Kidney epithelial cell (primary cell): Measurements from ENCODE around the gene ERCC3. TPM values are rescaled to one million over a fixed set of nuclear protein-coding genes. Genes with fewer than 3 reads are reported as not detected.
"Not testable (repeated sequence)": the region's sequence is repeated elsewhere in the genome, so short reads cannot be mapped to it uniquely, and the experiment has no call there.

ENCODE experiments used
- DNase-seq: peaks from one replicate; pipeline ENCODE4 v3.0.0-alpha.2; 2010; ENCODE audit warnings: low read depth
- H3K27me3 ChIP-seq: 2 replicates; pipeline ENCODE4 v1.6.0; 2011; ENCODE audit warnings: low read length; ENCODE audit not compliant: control insufficient read depth, insufficient read depth
- H3K36me3 ChIP-seq: 2 replicates; pipeline ENCODE4 v1.5.1; 2011; ENCODE audit warnings: low read length; ENCODE audit not compliant: control insufficient read depth, insufficient read depth
- H3K4me3 ChIP-seq: 2 replicates; pipeline ENCODE4 v1.5.1; 2011; ENCODE audit warnings: low read depth, mild to moderate bottlenecking, control low read depth, low read length
- CTCF ChIP-seq: IDR thresholded peaks from 2 replicates; pipeline ENCODE4 v1.5.1; 2011; ENCODE audit warnings: mild to moderate bottlenecking, moderate library complexity, low read length, control low read depth, inconsistent platforms; ENCODE audit not compliant: insufficient read depth, poor library complexity, severe bottlenecking
- total RNA-seq: library from RNA; depleted of rRNA; stranded (reverse); fragments of >200 nt; gene quantifications from 2 replicates; pipeline ENCODE4 v1.2.3, GENCODE V29; 2015

The ERCC3 gene
- total RNA-seq, 1 donor from 2014 or later: 31.5 TPM

DNA sequence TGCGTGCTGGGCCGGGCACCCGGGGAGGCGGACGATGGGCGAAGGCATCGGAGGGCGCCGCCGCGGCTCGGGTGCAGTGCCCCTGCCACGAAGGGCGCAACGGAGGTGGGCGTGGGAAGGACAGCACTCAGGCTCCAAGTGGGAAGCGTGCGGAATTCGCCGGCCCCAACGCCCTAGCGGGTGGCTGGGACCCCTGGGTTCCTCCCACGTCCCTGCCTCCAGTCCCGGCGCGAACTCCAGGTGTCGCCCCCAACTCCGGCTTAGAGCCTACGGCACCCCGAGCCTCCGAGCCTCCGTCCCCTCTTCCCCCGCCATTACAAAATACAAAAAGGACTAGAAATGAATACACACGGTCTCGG is 75.2 kb downstream of the ERCC3 start:
- no peak for TF ChIP-seq CTCF
- H3K4me3 ChIP-seq: peak overlapping the region; percentile 81
- no peaks in the 10 kb centered on the region for H3K36me3 ChIP-seq
- DNase-seq: no peak
- H3K27me3 ChIP-seq: peaks cover 2% of the 10 kb centered on the region

- TF ChIP-seq CTCF: no peak
- peak; percentile 68 for DNase-seq
- Histone ChIP-seq H3K36me3 (no peaks in the 10 kb centered on the region), H3K27me3 (peaks cover 2% of the 10 kb centered on the region), H3K4me3 (no peak overlapping the region)
These were observed 76.2 kb downstream of the ERCC3 start for GRCh38 chr2:127217470-127218325.

GRCh38 chr2:127216593-127216992 is 77.4 kb downstream of the ERCC3 start:
- no peak for TF ChIP-seq CTCF
- Histone ChIP-seq H3K4me3 (no peak overlapping the region), H3K27me3 (peaks cover 2% of the 10 kb centered on the region), H3K36me3 (no peaks in the 10 kb centered on the region)
- no peak for DNase-seq

DNA sequence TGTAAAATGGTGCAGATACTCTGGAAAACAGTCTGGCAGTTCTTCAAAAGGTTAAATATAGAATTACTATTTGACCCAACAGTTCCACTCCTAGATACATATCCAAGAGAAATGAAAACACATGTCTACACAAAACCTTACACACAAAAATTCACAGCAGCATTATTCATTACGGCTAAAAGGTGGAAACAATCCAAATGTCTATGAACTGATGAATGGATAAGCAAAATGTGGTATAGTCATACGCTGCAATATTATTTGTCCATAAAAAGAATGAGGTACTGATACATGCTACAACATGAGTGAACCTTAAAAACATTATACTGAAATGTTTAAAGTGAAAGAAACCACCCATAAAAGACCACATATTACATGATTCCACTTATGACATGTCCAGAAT is 77.8 kb downstream of the ERCC3 start:
- no peak for DNase-seq
- H3K27me3 ChIP-seq: peaks cover 2% of the 10 kb centered on the region
- H3K4me3 ChIP-seq: no peak overlapping the region
- no peaks in the 10 kb centered on the region for H3K36me3 ChIP-seq
- no peak for TF ChIP-seq CTCF

DNA sequence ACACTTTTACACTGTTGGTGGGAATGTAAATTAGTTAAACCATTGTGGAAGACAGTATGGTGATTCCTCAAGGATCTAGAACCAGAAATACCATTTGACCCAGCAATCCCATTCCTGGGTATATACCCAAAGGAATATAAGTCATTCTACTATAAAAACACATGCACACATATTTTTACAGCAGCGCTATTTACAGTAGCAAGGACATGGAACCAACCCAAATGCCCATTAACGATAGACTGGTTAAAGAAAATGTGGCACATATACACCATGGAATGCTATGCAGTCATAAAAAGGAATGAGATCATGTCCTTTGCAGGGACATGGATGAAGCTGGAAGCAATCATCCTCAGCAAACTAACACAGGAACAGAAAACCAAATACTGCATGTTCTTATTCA is 79.7 kb downstream of the ERCC3 start:
- not testable (repeated sequence) for DNase-seq, H3K36me3 ChIP-seq, H3K4me3 ChIP-seq, H3K27me3 ChIP-seq

GRCh38 chr2:127208313-127208712 is 85.6 kb downstream of the ERCC3 start:
- peak; percentile 26 for DNase-seq
- H3K36me3 ChIP-seq: no peaks in the 10 kb centered on the region
- no peak overlapping the region for H3K4me3 ChIP-seq
- no peak for TF ChIP-seq CTCF
- H3K27me3 ChIP-seq: no peaks in the 10 kb centered on the region

Other genes starting within 250 kb of the ERCC3 start
- gene BIN1, start 187.0 kb downstream of the ERCC3 start, total RNA-seq: 90.9 and 98.5 TPM in 2 replicates
- 1.1 and 2.3 TPM in 2 replicates for gene CYP27C1, start 73.8 kb downstream of the ERCC3 start, total RNA-seq
- gene MAP3K2, start 93.8 kb upstream of the ERCC3 start, total RNA-seq: 42.2 and 59.4 TPM in 2 replicates
- gene PROC, start 124.3 kb upstream of the ERCC3 start, total RNA-seq: 1.4 and 2.9 TPM in 2 replicates
- 48.0 and 48.4 TPM in 2 replicates for gene IWS1, start 232.3 kb upstream of the ERCC3 start, total RNA-seq
- 0.50 and 0.62 TPM in 2 replicates for gene MYO7B, start 241.5 kb upstream of the ERCC3 start, total RNA-seq